Measurements from ENCODE around the gene PLXNA4.

DNA sequence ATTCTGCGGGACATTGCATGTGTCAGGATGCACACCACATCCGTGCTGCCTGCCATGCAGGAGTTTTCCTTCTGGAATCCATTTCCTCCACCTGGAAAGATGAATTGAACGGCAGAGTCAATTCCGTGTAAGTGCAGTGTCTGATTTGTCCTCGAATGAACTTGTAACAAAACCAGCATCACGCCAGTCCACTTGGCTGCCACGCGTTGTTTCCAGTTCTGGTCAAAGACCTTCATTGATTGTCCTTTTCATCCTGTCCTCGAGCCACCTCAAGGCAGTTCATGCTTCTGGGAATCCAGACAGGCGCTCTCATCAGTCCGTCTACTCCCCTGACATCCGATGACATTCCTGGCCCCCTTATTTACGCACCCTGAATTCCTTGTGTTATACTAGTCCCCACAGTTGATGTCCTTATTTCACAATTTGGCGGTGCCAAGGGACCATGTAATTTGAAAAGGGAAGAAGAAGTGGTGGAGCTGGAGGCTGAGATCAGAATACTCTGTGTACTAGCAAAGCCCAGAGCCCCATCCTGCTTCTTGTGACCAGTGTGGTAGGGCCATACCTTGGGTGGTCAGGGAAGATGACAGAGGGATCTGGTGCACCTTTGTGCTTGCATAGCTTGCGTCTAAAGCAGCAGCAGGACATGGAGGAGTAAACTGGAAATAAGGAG is 502.2 kb downstream of the PLXNA4 start:
- no peak for TF ChIP-seq RAD21 (CRISPR knock-in tag; conservative IDR thresholded peaks at IDR 0.05 in 1 of 2, IDR thresholded peaks at IDR 0.05 in 1 of 2)
- TF ChIP-seq HNRNPUL1 (IDR thresholded peaks at IDR 0.05; ENCODE audit: low read length): no peak
- no peak for TF ChIP-seq CBX2 (IDR thresholded peaks at IDR 0.05; ENCODE audit: insufficient read depth, low read length, poor library complexity, severe bottlenecking)
- no peak for TF ChIP-seq FOXJ3 (CRISPR knock-in tag; IDR thresholded peaks at IDR 0.05)
- TF ChIP-seq SMC3 (conservative IDR thresholded peaks at IDR 0.05; ENCODE audit: insufficient read depth, low read depth, low read length): no peak
- no peak for TF ChIP-seq FOXK1 (CRISPR knock-in tag; IDR thresholded peaks at IDR 0.05; ENCODE audit: borderline replicate concordance)
- no peak for TF ChIP-seq TRIM24 (IDR thresholded peaks at IDR 0.05)
- no peak for TF ChIP-seq EZH2 (IDR thresholded peaks at IDR 0.05; ENCODE audit: borderline replicate concordance, low read depth, low read length)
- no peak for TF ChIP-seq ZNF740 (CRISPR knock-in tag; IDR thresholded peaks at IDR 0.05)
- no peak for TF ChIP-seq ZNF740 (tag; IDR thresholded peaks at IDR 0.05)
- TF ChIP-seq ZEB2 (IDR thresholded peaks at IDR 0.05): no peak
- no peak for TF ChIP-seq TCF3 (CRISPR knock-in tag; IDR thresholded peaks at IDR 0.05)
- TF ChIP-seq SMAD2 (IDR thresholded peaks at IDR 0.05; ENCODE audit: low read depth, low read length): no peak
- TF ChIP-seq, protein P1, sequence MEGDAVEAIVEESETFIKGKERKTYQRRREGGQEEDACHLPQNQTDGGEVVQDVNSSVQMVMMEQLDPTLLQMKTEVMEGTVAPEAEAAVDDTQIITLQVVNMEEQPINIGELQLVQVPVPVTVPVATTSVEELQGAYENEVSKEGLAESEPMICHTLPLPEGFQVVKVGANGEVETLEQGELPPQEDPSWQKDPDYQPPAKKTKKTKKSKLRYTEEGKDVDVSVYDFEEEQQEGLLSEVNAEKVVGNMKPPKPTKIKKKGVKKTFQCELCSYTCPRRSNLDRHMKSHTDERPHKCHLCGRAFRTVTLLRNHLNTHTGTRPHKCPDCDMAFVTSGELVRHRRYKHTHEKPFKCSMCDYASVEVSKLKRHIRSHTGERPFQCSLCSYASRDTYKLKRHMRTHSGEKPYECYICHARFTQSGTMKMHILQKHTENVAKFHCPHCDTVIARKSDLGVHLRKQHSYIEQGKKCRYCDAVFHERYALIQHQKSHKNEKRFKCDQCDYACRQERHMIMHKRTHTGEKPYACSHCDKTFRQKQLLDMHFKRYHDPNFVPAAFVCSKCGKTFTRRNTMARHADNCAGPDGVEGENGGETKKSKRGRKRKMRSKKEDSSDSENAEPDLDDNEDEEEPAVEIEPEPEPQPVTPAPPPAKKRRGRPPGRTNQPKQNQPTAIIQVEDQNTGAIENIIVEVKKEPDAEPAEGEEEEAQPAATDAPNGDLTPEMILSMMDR (IDR thresholded peaks at IDR 0.05 in 2 of 3, conservative IDR thresholded peaks at IDR 0.05 in 1 of 3; ENCODE audit: insufficient read depth in 2 of 3, low read depth in 1 of 3, low read length in 3 of 3): no peak
- no peak for TF ChIP-seq ZBTB43 (CRISPR knock-in tag; IDR thresholded peaks at IDR 0.05)
